ENCODE measurements around the gene RAI1.

Gene RAI1

GRCh38 chr17:17749025-17749772, 67.9 kb downstream of the RAI1 start:
- no peak for ATAC-seq
- no peak for TF ChIP-seq ZFP3 (CRISPR knock-in tag; IDR thresholded peaks at IDR 0.05)
- TF ChIP-seq BACH2 (CRISPR knock-in tag; IDR thresholded peaks at IDR 0.05; ENCODE audit: borderline replicate concordance): no peak
- no peak for TF ChIP-seq OSR1 (CRISPR knock-in tag; IDR thresholded peaks at IDR 0.05)
- TF ChIP-seq ARNTL (CRISPR knock-in tag; IDR thresholded peaks at IDR 0.05; ENCODE audit: borderline replicate concordance, low read depth): no peak
- no peak for TF ChIP-seq GLIS3 (CRISPR knock-in tag; IDR thresholded peaks at IDR 0.05)
- TF ChIP-seq ISL1 (CRISPR knock-in tag; IDR thresholded peaks at IDR 0.05): no peak
- no peak for TF ChIP-seq SNAI2 (CRISPR knock-in tag; IDR thresholded peaks at IDR 0.05)
- TF ChIP-seq PPARA (CRISPR knock-in tag; IDR thresholded peaks at IDR 0.05; ENCODE audit: borderline replicate concordance): no peak
- no peak for TF ChIP-seq ESRRG (CRISPR knock-in tag; IDR thresholded peaks at IDR 0.05)
- TF ChIP-seq PATZ1 (CRISPR knock-in tag; IDR thresholded peaks at IDR 0.05; ENCODE audit: borderline replicate concordance): no peak
- TF ChIP-seq ZNF70 (CRISPR knock-in tag; IDR thresholded peaks at IDR 0.05): no peak
- TF ChIP-seq ZNF8 (CRISPR knock-in tag; IDR thresholded peaks at IDR 0.05): no peak
- TF ChIP-seq TOX (CRISPR knock-in tag; IDR thresholded peaks at IDR 0.05; ENCODE audit: borderline replicate concordance): no peak
- TF ChIP-seq POU6F1 (CRISPR knock-in tag; IDR thresholded peaks at IDR 0.05; ENCODE audit: borderline replicate concordance, low read depth): no peak
- no peak for TF ChIP-seq ZFP30 (CRISPR knock-in tag; IDR thresholded peaks at IDR 0.05)
- no peak for TF ChIP-seq CREB5 (CRISPR knock-in tag; IDR thresholded peaks at IDR 0.05; ENCODE audit: low read depth)

GRCh38 chr17:17749921-17750320, 68.7 kb downstream of the RAI1 start:
- TF ChIP-seq PPARA (CRISPR knock-in tag; IDR thresholded peaks at IDR 0.05; ENCODE audit: borderline replicate concordance) (no peak), OSR1 (CRISPR knock-in tag; IDR thresholded peaks at IDR 0.05) (no peak), ZFP30 (CRISPR knock-in tag; IDR thresholded peaks at IDR 0.05) (no peak), CREB5 (CRISPR knock-in tag; IDR thresholded peaks at IDR 0.05; ENCODE audit: low read depth) (no peak), ZNF70 (CRISPR knock-in tag; IDR thresholded peaks at IDR 0.05) (no peak), ESRRG (CRISPR knock-in tag; IDR thresholded peaks at IDR 0.05) (no peak), CSDC2 (CRISPR knock-in tag; IDR thresholded peaks at IDR 0.05) (no peak), RARB (CRISPR knock-in tag; IDR thresholded peaks at IDR 0.05) (no peak)
- ATAC-seq: peak; percentile 62

- TF ChIP-seq TSHZ2 (CRISPR knock-in tag; IDR thresholded peaks at IDR 0.05): no peak
- TF ChIP-seq ISL1 (CRISPR knock-in tag; IDR thresholded peaks at IDR 0.05): no peak
- no peak for TF ChIP-seq CSDC2 (CRISPR knock-in tag; IDR thresholded peaks at IDR 0.05)
- TF ChIP-seq PPARA (CRISPR knock-in tag; IDR thresholded peaks at IDR 0.05; ENCODE audit: borderline replicate concordance): no peak
- no peak for TF ChIP-seq BACH2 (CRISPR knock-in tag; IDR thresholded peaks at IDR 0.05; ENCODE audit: borderline replicate concordance)
- no peak for TF ChIP-seq RARB (CRISPR knock-in tag; IDR thresholded peaks at IDR 0.05)
- TF ChIP-seq ZNF8 (CRISPR knock-in tag; IDR thresholded peaks at IDR 0.05): no peak
- TF ChIP-seq ZNF70 (CRISPR knock-in tag; IDR thresholded peaks at IDR 0.05): no peak
- no peak for TF ChIP-seq OSR1 (CRISPR knock-in tag; IDR thresholded peaks at IDR 0.05)
- TF ChIP-seq POU6F1 (CRISPR knock-in tag; IDR thresholded peaks at IDR 0.05; ENCODE audit: borderline replicate concordance, low read depth): no peak
- TF ChIP-seq PATZ1 (CRISPR knock-in tag; IDR thresholded peaks at IDR 0.05; ENCODE audit: borderline replicate concordance): no peak
- no peak for ATAC-seq
These were observed 69.6 kb downstream of the RAI1 start for GRCh38 chr17:17750881-17751280.

All from SK-N-SH treated with all-trans-retinoic acid at 6 μM for 48 hours (cell line).